NCI-H510A (cell line): ENCODE data around the gene ZNF394.
A peak's percentile ranks its signal among the peaks of the same experiment; 100 is the strongest.

Source experiments
- DNase-seq: peaks from one replicate; lab custom pipeline; 2025; lab: John Stamatoyannopoulos, UW

The ZNF394 gene

DNA sequence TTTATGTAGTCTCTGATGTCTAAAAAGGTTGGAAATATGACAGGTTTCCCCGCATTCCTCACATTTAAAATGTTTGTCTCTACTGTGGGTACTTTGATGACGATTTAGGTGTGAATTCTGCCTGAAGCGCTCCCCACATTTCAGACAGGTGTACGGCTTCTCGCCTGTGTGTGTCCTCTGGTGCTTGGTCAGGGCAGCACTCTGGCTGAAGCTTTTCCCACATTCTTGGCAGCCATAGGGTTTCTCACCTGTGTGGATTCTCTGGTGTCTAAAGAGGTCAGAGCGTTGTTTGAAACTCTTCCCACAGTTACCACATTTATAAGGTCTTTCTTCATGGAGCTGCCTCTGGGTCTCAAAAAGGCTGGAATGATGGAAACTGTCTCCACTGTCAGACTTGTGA, 6.3 kb downstream of the ZNF394 start:
- no peak for DNase-seq

DNA sequence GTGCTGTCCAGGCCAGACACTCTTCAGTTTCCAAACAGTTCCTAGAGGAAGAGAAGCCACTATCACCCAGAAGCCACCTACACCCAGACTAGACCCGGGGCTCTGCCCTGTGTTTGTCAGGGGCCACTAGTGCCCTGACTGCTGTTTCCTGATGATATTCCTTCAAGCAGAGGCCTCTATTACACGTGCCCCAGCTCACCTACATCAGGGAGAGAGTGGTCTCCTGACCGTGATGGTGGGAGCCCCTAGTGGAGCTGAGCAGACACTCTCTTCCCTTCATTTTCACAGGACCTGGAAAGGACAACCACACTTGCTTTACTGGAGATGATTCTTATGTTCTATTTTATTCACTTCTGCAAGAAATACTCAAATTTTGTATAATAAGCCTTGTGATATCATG, 9.2 kb downstream of the ZNF394 start:
- DNase-seq = no peak

DNA sequence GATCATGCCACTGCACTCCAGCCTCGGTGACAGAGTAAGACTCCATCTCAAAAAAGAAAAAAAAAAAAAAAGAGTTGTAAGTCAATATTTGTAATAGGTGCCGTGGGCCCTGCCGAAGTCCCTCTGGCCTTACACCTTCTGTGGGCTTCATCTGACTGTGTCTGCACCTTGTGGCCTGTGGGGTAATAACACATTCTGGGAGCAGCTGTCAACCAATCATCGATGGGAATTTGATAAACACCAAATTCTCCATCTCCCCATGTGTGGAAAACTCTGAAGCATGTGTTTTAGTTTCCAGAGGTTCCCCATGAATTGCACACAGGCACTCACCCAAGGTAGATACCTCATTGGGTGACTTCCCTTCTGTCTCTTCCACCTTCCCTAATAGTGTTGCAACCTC, 10.8 kb downstream of the ZNF394 start:
- no peak for DNase-seq

DNA sequence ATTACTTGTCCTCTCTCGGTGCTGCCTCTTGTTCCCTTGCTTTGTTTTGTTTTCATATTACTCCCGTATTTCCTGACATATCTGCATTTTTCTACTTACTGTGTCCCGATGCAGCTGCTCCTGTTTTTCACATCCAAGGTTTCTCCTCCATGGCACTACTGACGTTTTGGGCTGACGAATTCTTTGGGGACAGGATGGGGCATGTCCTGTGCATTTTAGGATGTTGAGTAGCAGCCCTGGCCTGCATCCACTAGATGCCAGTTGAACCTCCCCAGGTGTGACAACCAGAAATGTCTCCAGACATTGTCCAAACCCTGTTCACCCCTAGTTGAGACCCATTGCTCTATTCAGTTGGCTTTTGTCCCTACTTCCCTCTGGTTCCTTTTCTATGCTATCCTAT, 15.0 kb downstream of the ZNF394 start:
- DNase-seq = no peak

DNA sequence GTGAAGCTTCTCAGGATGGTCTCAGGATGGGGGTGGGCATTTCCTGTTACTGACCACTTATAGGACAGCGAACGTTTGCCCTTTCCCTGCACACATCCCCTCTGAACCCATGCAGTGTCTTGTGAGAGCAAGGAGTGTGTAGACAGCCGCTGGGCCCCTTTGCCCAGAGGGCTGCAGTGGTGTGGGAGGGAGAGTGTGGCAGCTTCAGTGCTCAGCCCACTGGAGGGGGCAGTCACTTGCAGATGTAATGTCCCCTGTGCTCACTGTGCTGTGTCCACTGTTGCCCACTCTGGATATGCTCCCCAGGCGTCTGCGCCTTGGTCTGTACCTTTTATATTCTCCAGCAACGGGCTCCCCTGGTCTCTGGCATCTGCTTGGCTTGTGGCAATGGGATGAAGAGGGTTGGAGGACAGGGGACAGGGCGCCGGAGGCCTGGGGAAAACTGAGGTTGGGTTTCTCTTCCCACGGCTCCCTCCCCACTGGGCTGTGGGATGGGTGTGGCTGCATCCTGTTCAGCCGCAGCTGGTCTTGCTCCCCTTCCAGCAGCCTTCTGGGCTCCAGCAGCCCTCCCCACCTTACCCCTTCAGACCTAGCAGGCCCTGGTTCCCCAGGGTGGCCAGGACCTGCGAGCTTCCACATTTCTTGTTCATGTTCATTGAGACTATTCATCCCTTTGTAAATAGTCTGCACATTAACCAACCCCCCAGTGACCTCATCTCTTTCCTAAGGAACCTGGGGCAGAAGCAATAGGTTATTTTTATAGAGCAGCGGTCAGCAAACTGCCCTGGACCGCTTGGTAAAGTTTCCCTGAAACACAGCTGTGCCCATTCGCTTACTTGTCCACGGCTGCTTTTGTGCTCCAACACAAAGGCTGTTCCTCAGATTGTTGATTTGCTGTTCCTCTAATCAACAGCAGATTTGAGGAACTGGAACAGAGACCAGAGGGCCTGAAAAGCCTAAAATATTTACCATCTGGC, 21.3 kb downstream of the ZNF394 start:
- no peak for DNase-seq

DNA sequence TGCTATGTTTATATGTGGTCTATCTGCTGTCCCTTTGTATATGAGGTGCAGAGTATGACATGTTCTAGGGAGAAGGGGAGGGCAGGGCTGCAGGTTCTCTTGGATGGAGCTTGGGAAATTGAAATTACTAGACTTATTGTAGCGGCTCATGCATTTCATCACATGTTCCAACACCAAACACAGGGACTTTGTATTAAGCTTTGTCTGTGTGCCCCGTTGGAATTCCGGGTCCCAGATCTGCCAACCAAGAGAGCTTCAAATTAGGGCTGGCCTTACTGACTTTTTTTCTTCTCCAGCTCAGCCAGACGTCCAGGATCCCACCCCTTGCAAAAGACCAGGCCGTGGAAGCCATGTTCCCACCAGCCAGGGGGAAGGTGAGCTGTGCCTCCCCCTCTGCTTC, 24.0 kb downstream of the ZNF394 start:
- DNase-seq = no peak

DNA sequence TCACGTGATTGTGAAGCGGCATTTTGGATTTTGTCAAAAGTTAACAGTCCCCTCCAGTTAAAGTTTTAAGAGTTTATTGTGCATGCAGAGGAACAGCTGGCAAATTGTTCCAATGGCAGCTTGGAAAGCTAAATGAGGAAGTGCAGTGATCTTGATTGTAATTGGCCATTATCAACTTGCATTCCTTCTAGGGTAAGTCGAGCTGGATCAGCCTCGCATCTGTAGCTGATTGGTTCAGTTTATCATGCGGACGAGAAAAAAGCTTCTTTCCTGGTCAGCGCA, 26.8 kb downstream of the ZNF394 start:
- no peak for DNase-seq

DNA sequence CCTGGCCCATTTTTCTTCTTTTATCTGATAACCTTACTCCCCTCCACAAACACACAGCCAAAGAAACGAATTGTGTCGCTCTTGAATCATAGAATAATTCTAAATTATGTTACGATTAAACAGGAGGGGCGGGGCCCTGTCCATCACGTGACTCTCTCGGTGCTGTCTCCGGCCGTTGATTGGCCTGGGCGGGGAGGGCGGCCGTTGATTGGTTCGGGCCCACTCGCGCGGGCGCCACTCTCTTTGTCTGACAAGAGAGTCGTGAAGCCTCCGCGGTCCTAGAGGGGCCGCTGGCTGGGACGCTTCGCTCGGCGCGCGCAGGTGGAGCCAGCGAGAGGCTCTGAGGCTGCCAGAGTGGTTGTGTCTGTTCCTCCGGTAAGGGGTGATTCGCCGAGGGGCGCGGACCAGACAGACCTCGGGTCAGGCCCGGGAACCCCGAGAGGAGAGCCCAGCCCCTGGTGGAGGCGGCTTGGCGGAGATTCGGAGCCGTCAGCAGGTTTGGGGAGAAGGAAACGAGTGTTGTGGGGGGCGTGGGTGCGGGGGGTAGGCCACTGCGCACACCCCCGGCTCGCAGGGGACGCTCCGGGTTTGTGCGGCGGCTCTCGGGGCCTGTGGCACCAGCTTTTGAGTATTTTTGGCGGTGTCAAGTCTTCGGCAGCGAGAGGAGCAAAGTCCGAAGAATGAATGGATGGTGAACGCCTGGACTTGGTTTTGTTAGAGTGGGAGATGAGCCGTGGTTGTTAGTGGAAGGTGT, 27.3 kb downstream of the ZNF394 start, which contains the start of gene ZNF789:
Gene ZNF789 (plus strand): TSS at position 330 of the 754 bp plus-strand sequence. CDS start 3,567 bp downstream, outside the sequence.
- DNase-seq = peak; percentile 90

DNA sequence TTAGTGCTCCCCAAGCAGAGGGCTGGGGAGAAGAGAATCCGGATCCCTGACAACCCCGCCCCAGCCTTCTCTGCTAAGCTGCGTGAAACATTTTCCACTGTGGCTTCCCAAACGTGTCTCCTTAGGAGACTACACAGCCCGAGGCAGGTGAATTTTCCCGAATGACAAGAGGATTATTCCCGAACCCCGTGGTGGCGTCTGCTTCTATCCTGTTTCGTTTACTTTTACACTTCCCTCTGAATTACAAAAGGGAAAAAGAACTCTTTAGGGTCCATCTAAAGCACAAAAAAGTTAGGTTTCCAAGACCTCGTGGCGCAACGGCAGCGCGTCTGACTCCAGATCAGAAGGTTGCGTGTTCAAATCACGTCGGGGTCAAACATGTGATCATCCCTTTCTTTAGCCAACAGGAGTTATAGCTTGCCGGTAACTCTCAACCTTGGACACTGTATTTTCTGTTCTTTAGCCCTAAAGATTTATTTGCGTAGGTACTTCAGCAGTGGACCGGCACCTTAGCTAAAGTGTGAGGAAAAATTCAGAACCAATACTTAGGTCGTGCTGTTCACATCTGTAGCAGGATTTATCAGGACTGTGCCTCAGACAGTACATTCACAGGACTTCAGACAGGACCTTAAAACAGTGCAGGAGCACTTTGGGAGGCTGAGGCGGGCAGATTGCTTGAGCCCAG, 30.6 kb downstream of the ZNF394 start:
- DNase-seq = no peak

DNA sequence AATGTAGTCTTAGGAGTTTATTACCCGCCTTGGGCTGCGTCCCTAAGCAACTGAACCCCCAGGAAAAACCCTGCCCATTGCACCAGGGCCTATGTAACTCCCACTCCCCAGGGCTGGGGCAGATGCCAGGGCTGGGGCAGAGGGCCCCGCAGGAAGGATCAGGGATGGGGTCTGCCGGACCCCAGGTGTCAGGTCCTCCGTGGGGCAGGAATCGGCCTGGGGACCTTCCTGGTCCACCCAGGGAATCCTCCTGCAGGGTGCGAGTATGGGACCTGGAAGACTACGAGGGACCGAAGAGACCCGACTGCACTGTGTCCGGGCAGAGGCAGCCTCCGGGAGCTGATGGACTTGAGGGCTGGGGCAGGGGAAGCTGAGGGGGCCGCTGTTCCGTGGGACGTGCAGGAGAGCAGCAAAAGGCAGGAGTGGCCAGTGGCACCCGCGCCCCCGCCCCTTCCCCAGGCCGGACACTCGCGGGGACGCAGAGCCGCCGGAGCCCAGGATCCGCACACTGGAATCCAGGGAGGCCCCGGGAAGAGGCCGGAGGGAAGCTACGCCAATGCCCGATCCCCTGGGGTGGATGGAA, 31.7 kb downstream of the ZNF394 start:
- DNase-seq = no peak

DNA sequence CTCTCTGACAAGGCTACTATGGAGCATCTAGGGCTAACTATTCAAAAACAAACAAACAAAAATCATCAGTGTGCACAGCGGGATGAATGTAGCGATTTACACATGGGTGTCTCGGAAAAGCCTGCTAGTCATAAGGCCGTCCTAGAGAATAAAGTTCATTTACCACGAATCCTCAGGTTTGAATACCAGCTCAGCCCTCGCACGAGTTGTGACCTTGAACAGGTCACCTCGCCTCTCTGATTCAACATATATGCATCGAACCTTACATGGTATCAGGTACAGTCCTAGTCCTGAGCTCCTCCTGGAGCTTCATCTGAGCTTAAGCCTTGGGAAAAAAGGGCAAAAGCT, 34.7 kb downstream of the ZNF394 start:
- no peak for DNase-seq

DNA sequence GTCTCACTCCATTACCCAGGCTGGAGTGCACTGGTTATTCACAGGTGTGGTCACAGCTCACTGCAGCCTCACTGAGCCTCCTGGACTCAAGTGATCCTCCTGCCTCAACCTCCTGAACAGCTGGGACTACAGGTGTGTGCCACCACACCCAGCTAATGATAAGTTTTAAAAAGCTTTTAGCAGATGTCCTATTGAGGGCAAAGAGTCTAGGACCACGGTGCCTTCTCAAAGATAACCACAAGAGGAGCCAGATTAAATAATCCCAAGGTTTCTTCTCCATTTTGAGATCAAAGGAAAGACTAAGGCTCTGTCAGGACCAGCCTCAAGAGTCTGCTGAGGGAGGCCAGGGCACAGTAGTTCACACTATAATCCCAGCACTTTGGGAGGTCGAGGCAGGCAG, 38.9 kb downstream of the ZNF394 start:
- DNase-seq = no peak

DNA sequence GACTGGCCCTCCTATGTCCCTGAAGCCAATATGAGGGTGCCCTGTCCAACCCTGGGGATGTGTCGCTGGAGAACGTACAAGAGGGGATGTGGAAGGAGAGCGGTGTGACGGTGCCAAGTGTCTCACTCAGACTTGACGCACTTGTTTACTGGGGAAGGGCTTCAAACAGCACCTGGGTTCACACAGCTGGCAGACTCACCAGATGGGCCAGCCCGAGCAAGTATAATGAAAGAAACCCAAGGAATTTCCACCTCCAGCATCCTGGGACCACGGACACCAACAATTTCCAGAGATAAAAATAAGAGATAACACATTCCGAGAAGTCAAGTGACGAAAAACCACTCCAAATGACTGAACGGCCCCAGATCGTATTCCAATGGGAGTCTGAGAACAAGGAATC, 39.4 kb downstream of the ZNF394 start:
- DNase-seq = no peak

DNA sequence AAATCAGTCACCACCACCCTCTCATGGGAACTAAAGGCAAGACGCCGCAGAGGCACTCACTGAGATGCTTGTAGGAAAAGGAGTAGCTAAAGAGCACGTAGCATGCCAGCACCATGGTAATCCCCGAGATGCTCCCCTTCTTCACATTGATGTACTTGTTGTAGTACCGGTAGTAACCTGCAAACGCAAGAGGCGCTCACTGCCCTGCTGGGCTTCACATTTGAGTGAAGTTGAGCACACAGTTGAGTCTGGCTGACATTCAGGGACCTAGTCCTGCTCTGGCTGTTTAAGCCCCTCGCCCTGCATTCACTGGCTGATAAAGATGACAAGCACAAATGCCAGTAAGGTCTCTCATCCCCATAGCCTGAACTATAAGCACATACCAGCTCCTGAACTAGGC, 41.0 kb downstream of the ZNF394 start:
- no peak for DNase-seq

DNA sequence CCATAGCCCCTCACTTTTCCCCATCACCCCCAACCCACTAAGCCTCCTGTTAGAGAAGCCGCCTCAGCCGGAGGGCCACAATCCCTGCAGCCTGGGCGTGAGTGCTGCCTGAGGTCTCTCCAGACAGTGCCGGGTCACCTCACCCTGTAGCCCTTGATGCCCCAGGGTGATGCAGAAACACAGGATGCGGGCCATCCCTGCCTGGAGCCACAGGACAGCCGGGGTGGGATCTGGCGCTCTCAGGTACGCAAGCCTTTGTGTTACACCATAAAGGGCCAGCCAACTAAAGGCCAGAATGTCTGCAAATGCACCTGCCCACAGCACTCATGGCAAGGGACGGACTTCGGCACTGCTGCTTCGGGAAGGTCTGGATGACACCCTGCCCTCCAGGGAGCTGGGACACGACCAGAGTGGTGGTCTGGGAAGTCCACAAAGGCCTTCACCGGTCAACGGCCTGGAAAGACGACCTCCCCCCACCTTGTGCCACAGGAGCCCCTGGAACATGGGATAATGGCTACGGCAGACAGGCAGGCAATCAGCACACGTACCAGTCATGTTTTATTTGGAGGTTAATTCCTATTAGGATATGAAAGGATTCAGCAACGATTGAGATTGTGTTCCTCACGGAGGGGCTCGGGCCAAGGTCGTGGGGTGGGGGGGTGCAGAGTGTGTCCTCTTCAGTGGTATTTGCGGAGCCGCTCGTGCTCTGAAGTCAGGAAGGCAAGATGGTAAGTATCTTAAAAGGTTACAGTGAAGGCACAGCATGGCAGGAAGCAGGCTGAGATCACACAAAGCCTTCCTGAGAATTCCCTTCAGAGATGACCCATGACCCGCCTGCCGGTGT, 42.2 kb downstream of the ZNF394 start:
- no peak for DNase-seq

DNA sequence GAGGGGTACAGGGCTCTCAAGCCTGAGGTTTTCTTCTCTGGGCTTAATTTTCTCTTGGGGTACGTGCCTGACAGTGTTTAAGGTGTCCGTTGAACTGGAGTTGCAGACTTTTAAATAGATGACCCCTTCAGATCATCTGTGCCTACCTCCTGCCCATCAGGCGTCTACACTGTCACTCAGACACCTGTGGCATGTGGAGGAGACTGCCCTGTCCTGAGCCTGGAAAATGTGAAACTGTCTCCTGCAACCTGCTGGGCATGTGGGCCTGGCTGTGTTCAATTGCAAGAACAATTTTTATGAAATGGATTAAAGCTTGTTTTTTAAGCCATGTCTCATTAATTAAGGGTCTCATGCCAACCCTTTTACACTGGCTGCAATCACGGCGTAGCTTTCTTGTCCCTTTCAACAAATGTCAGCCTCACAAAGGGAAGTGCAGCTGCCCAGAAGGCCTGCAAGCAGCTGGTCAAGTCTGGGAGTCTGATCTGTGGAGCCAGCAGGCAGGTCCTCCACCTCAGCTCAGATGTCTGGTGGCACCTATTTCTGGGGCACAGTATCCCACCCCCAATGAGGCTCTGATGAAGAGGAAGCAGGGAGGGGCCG, 42.9 kb downstream of the ZNF394 start:
- no peak for DNase-seq

DNA sequence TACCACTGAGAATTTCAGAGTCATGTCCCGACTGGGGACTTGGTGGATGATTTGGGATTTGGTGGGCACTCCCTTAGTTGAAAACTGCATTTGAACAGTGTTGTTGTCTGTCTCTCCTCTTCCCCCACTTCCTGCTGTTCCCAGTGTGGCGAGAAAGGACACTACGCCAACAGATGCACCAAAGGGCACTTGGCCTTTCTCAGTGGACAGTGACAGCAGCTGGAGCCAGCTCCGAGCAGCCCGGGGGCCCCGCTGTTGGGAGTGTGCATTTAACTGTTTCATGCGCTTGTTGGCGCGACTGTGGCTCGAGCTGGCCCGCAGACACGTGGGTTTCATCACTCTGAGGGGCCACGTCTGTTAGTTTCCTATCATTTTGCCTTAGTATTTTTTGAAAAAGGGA, 43.8 kb downstream of the ZNF394 start:
- DNase-seq = no peak

DNA sequence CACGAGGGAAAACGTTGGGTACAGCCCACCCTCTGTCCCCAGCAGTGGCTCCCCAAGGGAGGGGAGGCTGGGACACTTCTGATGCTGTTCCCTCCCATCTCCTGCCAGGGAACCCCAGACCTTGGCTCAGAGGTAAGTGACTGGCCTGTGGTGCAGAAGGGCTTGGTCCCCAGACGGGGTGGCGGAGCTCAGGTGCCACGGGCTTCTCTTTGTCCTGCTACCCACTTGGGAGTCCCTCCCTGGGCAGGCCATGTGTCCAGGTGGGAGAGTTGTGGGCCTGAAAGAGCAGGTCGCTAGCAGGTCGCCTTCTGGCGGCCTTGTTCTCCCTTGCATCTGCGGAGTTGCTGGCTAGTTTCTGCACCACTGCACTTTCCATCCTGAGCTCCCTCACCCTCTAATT, 44.2 kb downstream of the ZNF394 start:
- no peak for DNase-seq

DNA sequence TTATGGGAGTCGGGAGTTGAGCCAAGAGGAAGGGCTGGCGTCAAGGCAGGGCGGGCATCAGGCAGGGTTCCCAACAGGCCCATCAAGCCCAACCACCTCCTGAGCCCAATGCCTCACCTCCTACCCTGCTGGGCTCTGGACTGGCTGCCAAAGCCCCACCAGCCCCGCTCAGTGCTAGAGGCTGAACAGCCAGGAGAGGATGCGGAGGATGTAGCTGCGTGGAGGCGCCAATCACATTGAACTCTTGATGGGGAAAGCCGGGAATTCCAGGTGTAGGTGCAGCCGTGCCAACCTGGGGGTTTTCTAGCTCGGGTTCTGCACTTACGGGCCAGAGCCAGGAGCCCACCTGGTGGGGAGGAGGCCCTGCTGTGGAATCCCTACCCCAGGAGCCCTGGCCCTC, 47.0 kb downstream of the ZNF394 start:
- no peak for DNase-seq

DNA sequence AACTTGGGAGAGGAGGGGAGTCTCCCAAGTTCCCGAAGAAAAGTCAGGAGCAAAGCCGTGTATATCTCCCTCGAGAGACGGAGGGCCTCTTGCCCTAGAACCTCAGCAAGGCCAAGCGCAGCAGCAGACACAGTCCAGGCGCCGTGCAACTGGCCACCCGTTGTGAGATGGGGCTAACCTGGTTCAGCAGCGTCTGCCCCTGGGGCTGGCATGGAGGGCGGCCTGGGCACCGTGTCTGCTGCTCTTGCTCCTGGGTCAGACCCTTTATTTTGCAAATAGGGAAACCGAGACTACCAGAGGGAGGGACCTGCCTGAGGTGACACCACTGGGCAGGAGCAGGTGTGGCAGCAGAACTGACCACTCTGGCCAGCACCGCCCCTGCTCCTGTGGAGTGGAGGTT, 47.5 kb downstream of the ZNF394 start:
- no peak for DNase-seq

DNA sequence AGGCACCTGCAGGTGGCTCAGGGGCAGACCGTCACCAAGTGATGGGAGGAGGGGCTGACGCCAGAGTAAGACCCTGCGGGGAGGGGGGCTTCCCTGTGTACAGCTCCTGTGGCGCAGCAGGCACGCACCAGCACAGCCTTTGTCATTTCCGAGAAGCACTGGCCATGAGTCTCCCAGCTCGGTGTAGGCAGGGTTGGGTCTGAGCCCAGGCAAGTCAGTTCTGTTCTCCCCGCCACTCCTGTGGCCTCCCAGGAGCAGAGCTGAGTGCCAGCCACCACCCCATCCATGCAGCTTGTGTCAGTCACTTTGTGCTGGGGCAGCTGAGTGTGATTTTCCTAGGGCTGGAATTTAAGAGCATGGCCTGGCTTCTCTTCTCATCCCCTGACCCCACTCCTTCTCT, 48.1 kb downstream of the ZNF394 start:
- no peak for DNase-seq
